Activated CD8-positive, alpha-beta memory T cell treated with anti-CD3 and anti-CD28 coated beads for 36 hours (primary cell): ENCODE data around the gene NPFF. TPM values are rescaled to one million over a fixed set of nuclear protein-coding genes. Genes with fewer than 3 reads are reported as not detected.

ENCODE experiments used
- CTCF ChIA-PET: fragments of 350-600 bp; sonication (Branson Sonifier 250); formaldehyde crosslinking; loops from one replicate; lab custom pipeline; 2021; ENCODE audit warnings: antibody characterized with exemption; lab: Charles Lee
- POLR2A ChIA-PET: fragments of 350-600 bp; sonication (Branson Sonifier 250); formaldehyde crosslinking; loops from one replicate; lab custom pipeline; 2021; ENCODE audit warnings: antibody characterized with exemption; lab: Charles Lee
- total RNA-seq, 2 experiments: library from RNA; stranded (reverse); gene quantifications; one replicate each; pipeline ENCODE4 v1.2.3, GENCODE V29; 2021

NPFF gene
- total RNA-seq, 2 experiments from 2014 or later: not detected

- POLR2A ChIA-PET: no interaction called here
- CTCF ChIA-PET: no interaction called here
Observed at GRCh38 chr12:53484686-53485575, 22.4 kb downstream of the NPFF start.

GRCh38 chr12:53483979-53484377 lies 23.3 kb downstream of the NPFF start:
- POLR2A ChIA-PET: no interaction called here

GRCh38 chr12:53483225-53483978 lies 23.9 kb downstream of the NPFF start:
- ChIA-PET CTCF (interaction anchor here (2.0 to 2.3 kb wide), 2 partner anchors 9 to 33 kb away, joined by 5 read pairs; no protein-coding TSS in a partner anchor), POLR2A (interaction anchor here (0.5 to 1.4 kb wide), 3 partner anchors 8 to 23 kb away, joined by 3 to 7 read pairs (median 3); no protein-coding TSS in a partner anchor)

More at GRCh38 chr12:53483979-53484377, 23.3 kb downstream of the NPFF start:
- CTCF ChIA-PET: interaction anchor here (2.0 kb wide), 1 partner anchor 8 kb away, joined by 5 read pairs; no protein-coding TSS in a partner anchor

GRCh38 chr12:53482626-53483168 lies 24.6 kb downstream of the NPFF start:
- CTCF ChIA-PET: interaction anchor here (1.2 to 2.3 kb wide), 4 partner anchors 9 to 32 kb away, joined by 3 to 5 read pairs (median 4); no protein-coding TSS in a partner anchor
- POLR2A ChIA-PET: interaction anchor here (0.6 to 1.4 kb wide), 5 partner anchors 9 to 138 kb away, joined by 3 to 7 read pairs (median 3); partner anchors contain the start of gene TARBP2

- ChIA-PET CTCF (interaction anchor here (0.7 to 2.3 kb wide), 6 partner anchors 8 to 130 kb away, joined by 3 to 5 read pairs (median 4); no protein-coding TSS in a partner anchor), POLR2A (interaction anchor here (0.6 to 1.4 kb wide), 6 partner anchors 10 to 138 kb away, joined by 3 to 7 read pairs (median 3); partner anchors contain the start of gene TARBP2)
Observed at GRCh38 chr12:53481939-53482586, 25.2 kb downstream of the NPFF start.

- ChIA-PET POLR2A (interaction anchor here (0.7 to 1.4 kb wide), 2 partner anchors 23 to 109 kb away, joined by 3 to 5 read pairs; no protein-coding TSS in a partner anchor), CTCF (interaction anchor here (0.7 to 2.3 kb wide), 5 partner anchors 7 to 129 kb away, joined by 3 to 5 read pairs (median 3); no protein-coding TSS in a partner anchor)
Observed at GRCh38 chr12:53481458-53481857, 25.8 kb downstream of the NPFF start.

DNA sequence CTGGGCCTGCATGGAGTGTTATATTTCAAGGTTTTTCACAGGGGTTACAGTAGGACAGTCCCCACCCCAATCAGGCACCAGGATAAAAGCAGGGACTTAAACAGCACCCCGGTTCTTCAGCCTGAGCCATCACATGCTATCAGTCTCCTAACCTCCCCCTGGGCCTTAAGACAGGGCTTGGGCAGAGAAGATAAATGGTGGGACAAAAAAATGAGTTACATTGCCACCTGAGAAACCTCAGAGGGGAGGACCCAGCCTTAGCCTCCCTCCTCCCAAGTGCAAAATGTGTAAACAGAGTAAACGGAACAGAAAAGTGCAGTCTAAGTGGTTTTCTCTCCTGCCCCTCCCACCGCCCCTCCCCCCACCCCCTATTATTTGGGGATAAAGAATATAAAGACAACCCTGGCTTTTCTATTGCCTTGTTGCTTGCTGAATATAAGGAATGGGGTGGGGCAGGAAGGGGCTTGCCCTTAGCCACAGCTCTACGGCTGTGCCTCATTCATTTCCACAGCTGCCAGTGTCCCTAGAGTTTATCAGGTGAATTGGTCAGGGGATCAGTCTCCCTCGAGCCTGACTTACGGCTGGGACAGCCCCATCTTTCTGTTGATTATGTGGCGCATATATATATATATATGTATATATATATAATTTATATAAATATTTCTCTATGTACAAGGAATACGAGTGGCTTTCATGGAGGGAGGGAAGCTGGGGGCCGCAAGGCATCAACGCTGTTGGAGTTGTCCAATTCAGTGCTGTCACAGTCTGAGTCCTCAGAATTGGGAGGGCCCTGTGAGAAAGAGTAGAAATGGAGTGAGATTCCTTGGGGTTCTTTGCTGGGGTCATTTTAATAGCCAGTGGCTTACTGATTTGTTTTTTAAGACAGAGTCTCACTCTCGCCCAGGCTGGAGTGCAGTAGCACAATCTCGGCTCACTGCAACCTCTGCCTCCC lies 26.5 kb downstream of the NPFF start:
- CTCF ChIA-PET: interaction anchor here (0.8 to 1.7 kb wide), 2 partner anchors 14 to 129 kb away, joined by 3 read pairs; no protein-coding TSS in a partner anchor
- POLR2A ChIA-PET: interaction anchor here (1.4 kb wide), 1 partner anchor 22 kb away, joined by 3 read pairs; no protein-coding TSS in a partner anchor

GRCh38 chr12:53479331-53479730 lies 28.0 kb downstream of the NPFF start:
- CTCF ChIA-PET: interaction anchor here (1.0 to 1.7 kb wide), 4 partner anchors 13 to 127 kb away, joined by 3 to 4 read pairs (median 4); partner anchors contain the start of gene TARBP2

DNA sequence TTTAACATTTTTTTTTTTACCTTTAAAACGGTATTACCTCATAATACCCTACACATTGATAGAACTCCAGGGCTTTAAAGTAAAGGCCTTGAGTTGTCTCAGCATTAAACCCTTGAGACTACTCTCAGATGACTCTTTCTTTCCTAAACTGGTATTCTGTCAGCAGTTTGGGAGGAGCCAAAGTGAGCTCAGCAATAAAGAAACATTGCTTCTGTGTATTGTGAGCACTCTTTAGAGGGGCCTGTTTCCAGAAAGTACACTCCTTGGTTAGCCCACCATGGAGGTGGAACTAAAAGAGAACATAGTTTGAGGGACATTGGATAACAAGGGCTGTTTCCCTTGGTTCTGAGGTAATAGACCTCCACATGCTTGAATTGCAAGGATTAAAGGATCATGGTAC lies 28.4 kb downstream of the NPFF start:
- CTCF ChIA-PET: interaction anchor here (0.9 to 1.7 kb wide), 7 partner anchors 9 to 127 kb away, joined by 3 to 5 read pairs (median 4); partner anchors contain the start of gene TARBP2
- POLR2A ChIA-PET: interaction anchor here (0.6 to 1.6 kb wide), 5 partner anchors 13 to 183 kb away, joined by 3 to 8 read pairs (median 3); no protein-coding TSS in a partner anchor

More at GRCh38 chr12:53479331-53479730, 28.0 kb downstream of the NPFF start:
- POLR2A ChIA-PET: interaction anchor here (0.6 kb wide), 4 partner anchors 20 to 184 kb away, joined by 3 to 8 read pairs (median 5); no protein-coding TSS in a partner anchor

DNA sequence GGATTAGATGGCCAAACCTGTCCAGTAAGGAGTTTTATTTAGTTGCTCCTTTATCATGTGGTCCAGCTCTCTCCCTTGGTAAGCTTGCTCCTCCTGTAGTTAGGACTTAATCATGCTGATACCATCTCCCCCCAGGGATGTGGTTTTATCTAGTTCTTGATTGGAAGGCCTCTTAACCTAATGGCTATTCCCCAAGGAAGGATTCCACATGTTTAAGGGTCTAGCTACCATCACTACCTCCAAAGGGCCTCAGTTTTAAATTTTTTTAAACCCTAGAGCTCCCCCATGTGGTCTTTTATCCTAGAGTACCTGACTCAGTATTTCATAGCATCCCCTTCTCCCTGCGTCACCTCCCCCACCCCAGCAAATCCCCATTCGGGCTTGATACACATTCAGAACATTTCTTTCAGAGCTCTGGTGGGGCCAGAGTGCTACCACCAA lies 30.5 kb downstream of the NPFF start:
- CTCF ChIA-PET: interaction anchor here (0.7 to 3.0 kb wide), 7 partner anchors 10 to 32 kb away, joined by 3 to 11 read pairs (median 3); no protein-coding TSS in a partner anchor
- POLR2A ChIA-PET: interaction anchor here (0.6 to 1.4 kb wide), 2 partner anchors 8 to 24 kb away, joined by 3 to 5 read pairs; partner anchors contain the start of gene TARBP2

- POLR2A ChIA-PET: interaction anchor here (0.5 to 2.8 kb wide), 3 partner anchors 14 to 26 kb away, joined by 3 to 13 read pairs (median 3); partner anchors contain the start of gene TARBP2
Observed at GRCh38 chr12:53474819-53475218, 32.5 kb downstream of the NPFF start.

DNA sequence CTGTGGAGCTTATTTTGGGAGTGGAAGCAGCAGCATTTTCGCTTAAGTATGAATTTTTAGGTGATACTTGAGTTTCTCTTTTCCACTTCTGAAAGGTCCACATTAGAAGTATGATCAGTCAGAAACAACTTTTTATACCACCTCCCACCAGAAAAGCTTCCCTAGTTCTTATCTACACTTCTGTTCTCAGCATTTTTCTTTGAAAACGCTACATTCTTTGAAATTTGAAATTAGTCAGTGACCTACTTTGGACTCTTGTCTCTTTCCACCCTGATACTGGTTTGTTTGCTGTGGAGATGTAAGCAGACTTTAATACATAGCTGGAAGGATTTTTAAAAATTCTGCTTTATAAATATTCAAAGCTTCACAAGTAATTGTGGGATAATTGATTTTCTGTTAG lies 33.2 kb downstream of the NPFF start:
- CTCF ChIA-PET: interaction anchor here (0.6 to 3.0 kb wide), 8 partner anchors 8 to 150 kb away, joined by 3 to 11 read pairs (median 4); no protein-coding TSS in a partner anchor
- POLR2A ChIA-PET: interaction anchor here (0.6 to 2.8 kb wide), 2 partner anchors 19 to 149 kb away, joined by 6 to 13 read pairs; no protein-coding TSS in a partner anchor

More at GRCh38 chr12:53474819-53475218, 32.5 kb downstream of the NPFF start:
- CTCF ChIA-PET: interaction anchor here (1.0 to 3.0 kb wide), 4 partner anchors 9 to 150 kb away, joined by 3 to 11 read pairs (median 5); no protein-coding TSS in a partner anchor

- ChIA-PET CTCF (interaction anchor here (0.5 to 1.5 kb wide), 4 partner anchors 15 to 136 kb away, joined by 3 read pairs; partner anchors contain the start of genes AMHR2 and SP7), POLR2A (interaction anchor here (0.6 kb wide), 2 partner anchors 36 to 204 kb away, joined by 10 read pairs; no protein-coding TSS in a partner anchor)
Observed at GRCh38 chr12:53472056-53472582, 35.2 kb downstream of the NPFF start.

DNA sequence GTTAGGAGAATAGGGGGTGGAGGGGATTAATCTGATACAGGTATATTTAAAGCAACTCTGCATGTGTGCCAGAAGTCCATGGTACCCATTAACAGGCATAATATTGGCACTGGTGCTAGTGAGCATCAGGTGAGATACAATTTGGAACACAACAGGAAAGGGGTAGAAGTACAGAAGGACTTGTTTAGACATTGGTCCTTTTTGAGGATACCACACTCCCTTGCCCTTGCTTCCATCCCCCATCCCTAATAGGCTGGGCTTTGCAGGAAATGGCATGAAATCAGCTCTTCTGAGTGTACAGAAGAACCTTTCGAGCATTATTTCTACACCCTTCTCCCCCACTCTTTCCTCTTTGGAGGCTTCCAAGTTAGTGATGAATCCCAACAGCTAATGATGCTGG lies 39.0 kb downstream of the NPFF start:
- ChIA-PET CTCF (no interaction called here), POLR2A (interaction anchor here (0.6 to 0.9 kb wide), 2 partner anchors 8 to 33 kb away, joined by 3 to 4 read pairs; partner anchors contain the start of gene TARBP2)

DNA sequence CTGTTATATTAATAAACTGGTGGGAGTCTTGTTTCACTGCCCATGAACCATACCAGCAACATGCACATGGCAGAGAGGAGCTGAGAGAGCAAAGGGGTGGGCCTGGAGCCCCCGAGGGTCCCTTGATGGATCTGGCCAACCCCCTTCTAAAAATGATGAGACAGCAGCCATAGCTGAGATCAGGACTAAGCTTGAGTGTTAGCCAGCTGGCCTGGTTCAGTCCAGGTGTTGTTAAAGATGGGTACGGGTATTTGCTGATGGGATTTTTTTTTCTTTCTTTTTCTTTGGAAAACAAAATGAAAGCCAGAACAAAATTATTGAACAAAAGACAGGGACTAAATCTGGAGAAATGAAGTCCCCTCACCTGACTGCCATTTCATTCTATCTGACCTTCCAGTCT lies 39.4 kb downstream of the NPFF start:
- ChIA-PET CTCF (no interaction called here), POLR2A (interaction anchor here (0.7 to 0.9 kb wide), 2 partner anchors 16 to 33 kb away, joined by 3 to 4 read pairs; partner anchors contain the start of gene TARBP2)
